Coronary artery (tissue), 2 donors: ENCODE data around the gene RPE.

Experiments used
- DNase-seq: peaks from one replicate; pipeline ENCODE4 v3.0.0-alpha.2; 2017; ENCODE audit warnings: low spot score
- H3K27ac ChIP-seq, 2 donors: fragments of 200-600 bp; sonication (generic); one replicate each; pipeline ENCODE4 v1.5.1; 2016 to 2019
- H3K4me3 ChIP-seq: fragments of 200-600 bp; sonication (generic); 2 replicates; pipeline ENCODE4 v1.5.1; 2016; ENCODE audit warnings: mild to moderate bottlenecking, moderate library complexity
- TF ChIP-seq, protein P1 (sequence below): fragments of 200-600 bp; sonication (generic); IDR thresholded peaks from one replicate; pipeline ENCODE4 v1.5.1; 2019; ENCODE audit warnings: antibody characterized with exemption

Gene RPE

GRCh38 chr2:210009896-210010295, 7.5 kb downstream of the RPE start:
- H3K4me3 ChIP-seq, result no peak overlapping the region
- TF ChIP-seq, protein P1, sequence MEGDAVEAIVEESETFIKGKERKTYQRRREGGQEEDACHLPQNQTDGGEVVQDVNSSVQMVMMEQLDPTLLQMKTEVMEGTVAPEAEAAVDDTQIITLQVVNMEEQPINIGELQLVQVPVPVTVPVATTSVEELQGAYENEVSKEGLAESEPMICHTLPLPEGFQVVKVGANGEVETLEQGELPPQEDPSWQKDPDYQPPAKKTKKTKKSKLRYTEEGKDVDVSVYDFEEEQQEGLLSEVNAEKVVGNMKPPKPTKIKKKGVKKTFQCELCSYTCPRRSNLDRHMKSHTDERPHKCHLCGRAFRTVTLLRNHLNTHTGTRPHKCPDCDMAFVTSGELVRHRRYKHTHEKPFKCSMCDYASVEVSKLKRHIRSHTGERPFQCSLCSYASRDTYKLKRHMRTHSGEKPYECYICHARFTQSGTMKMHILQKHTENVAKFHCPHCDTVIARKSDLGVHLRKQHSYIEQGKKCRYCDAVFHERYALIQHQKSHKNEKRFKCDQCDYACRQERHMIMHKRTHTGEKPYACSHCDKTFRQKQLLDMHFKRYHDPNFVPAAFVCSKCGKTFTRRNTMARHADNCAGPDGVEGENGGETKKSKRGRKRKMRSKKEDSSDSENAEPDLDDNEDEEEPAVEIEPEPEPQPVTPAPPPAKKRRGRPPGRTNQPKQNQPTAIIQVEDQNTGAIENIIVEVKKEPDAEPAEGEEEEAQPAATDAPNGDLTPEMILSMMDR, result no peak
- no peak for DNase-seq
- no peak overlapping the region for H3K27ac ChIP-seq

DNA sequence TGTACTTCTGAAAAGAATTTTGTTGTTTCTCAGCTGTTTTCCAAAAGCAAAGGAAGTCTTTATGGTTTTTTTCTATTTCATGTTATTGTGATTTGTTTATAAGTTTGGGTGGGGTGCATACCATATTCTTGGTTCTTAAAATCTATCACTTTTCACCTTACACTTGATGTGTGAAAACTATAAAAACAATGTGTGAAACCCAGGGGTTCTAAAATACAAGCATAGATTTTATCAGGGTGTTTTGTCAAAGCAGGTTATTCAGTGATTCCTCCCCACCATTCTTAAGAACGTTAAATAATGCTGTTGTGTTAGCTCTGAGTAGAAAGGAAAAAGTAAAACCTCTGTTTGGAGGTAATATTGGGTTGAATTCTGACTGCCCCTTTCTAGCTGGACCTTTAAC, 17.7 kb downstream of the RPE start:
- no peak for DNase-seq
- H3K27ac ChIP-seq, result no peak overlapping the region
- H3K4me3 ChIP-seq, result no peak overlapping the region
- TF ChIP-seq, protein P1, result no peak

DNA sequence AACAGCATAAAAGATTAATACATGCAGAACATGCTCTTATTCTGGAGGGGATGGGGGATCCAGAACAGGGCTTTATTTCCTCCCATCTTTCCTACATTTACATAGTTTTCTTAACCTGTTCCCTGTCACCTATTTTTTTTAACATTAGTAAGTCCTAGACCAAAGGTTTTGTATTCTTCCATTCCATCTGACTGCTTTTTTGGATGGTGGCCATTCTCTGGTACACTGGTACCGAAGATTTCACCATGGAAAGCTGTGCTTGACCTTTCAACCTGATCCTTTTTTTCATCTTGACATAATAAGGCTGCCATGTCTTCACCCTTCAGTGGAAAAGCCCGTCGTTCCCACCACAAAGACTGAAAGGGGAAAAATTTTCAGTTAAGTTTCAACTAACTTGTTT, 20.4 kb downstream of the RPE start:
- Histone ChIP-seq H3K27ac (no peak overlapping the region), H3K4me3 (no peak overlapping the region)
- DNase-seq, result no peak
- TF ChIP-seq, protein P1, result no peak

DNA sequence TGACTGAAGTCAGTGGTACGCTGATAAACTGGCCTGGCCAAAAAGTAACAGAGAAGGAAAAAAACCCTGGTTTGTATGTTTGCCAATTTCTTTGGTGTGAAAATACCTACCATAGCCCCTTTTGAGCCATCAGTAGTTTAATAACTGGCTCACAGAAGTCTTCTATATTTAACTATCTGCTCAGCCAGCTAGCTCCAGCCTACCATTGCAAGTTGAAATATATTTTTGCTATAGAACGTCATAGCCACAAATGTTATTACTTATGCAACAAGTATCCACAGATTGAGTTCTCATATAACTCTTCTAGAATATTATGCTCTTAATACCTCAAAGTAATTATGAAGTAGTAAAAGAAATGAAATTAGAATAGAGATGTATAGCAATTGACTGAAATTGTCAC, 25.2 kb downstream of the RPE start:
- no peak for DNase-seq
- no peak overlapping the region for H3K4me3 ChIP-seq
- TF ChIP-seq, protein P1, result no peak
- H3K27ac ChIP-seq, result no peak overlapping the region

- Histone ChIP-seq H3K4me3 (no peak overlapping the region), H3K27ac (no peak overlapping the region)
- DNase-seq, result no peak
- TF ChIP-seq, protein P1, result no peak
Observed at GRCh38 chr2:210028178-210028577, 25.7 kb downstream of the RPE start.

GRCh38 chr2:210034087-210034683, 31.7 kb downstream of the RPE start:
- no peak for DNase-seq
- H3K27ac ChIP-seq, result no peak overlapping the region
- TF ChIP-seq, protein P1, result no peak
- no peak overlapping the region for H3K4me3 ChIP-seq

GRCh38 chr2:210035679-210036078, 33.2 kb downstream of the RPE start:
- Histone ChIP-seq H3K4me3 (no peak overlapping the region), H3K27ac (no peak overlapping the region)
- no peak for DNase-seq
- TF ChIP-seq, protein P1, result no peak
